ENCODE data around the gene TNS3. TPM values are rescaled to one million over a fixed set of nuclear protein-coding genes. Genes with fewer than 3 reads are reported as not detected.

Gene TNS3
- total RNA-seq, 1 donor from 2014 or later: 30.3 TPM

- DNase-seq (no peak), ATAC-seq (ENCODE audit: low read depth) (no peak)
- no peak overlapping the region for H3K4me3 Mint-ChIP-seq
- CTCF ChIA-PET: no interaction called here
- peaks cover 66% of the 10 kb centered on the region for H3K36me3 Mint-ChIP-seq (ENCODE audit: low read depth)
- H3K27ac Mint-ChIP-seq: no peak overlapping the region
- no peaks in the 10 kb centered on the region for H3K27me3 Mint-ChIP-seq
- no peaks in the 10 kb centered on the region for H3K4me1 Mint-ChIP-seq
- intact Hi-C loops (cut with micrococcal nuclease): no loop called here
- no peak for TF ChIP-seq CTCF (IDR thresholded peaks at IDR 0.05)
- no peaks in the 10 kb centered on the region for H3K9me3 Mint-ChIP-seq
- POLR2A ChIA-PET: no interaction called here
Measured at GRCh38 chr7:47430422-47430821, 151.5 kb downstream of the TNS3 start.

GRCh38 chr7:47428768-47429472 is 153.0 kb downstream of the TNS3 start:
- H3K36me3 Mint-ChIP-seq (ENCODE audit: low read depth): peaks cover 66% of the 10 kb centered on the region
- no peaks in the 10 kb centered on the region for H3K9me3 Mint-ChIP-seq
- H3K4me1 Mint-ChIP-seq: no peaks in the 10 kb centered on the region
- no peak overlapping the region for H3K4me3 Mint-ChIP-seq
- no peak overlapping the region for H3K27ac Mint-ChIP-seq
- no peak for ATAC-seq (ENCODE audit: low read depth)
- no peak for TF ChIP-seq CTCF (IDR thresholded peaks at IDR 0.05)
- DNase-seq: no peak
- intact Hi-C loops (cut with micrococcal nuclease): no loop called here
- POLR2A ChIA-PET: interaction anchor here (0.6 kb wide), 1 partner anchor 546 kb away, joined by 5 read pairs; no protein-coding TSS in a partner anchor
- no peaks in the 10 kb centered on the region for H3K27me3 Mint-ChIP-seq
- CTCF ChIA-PET: no interaction called here

DNA sequence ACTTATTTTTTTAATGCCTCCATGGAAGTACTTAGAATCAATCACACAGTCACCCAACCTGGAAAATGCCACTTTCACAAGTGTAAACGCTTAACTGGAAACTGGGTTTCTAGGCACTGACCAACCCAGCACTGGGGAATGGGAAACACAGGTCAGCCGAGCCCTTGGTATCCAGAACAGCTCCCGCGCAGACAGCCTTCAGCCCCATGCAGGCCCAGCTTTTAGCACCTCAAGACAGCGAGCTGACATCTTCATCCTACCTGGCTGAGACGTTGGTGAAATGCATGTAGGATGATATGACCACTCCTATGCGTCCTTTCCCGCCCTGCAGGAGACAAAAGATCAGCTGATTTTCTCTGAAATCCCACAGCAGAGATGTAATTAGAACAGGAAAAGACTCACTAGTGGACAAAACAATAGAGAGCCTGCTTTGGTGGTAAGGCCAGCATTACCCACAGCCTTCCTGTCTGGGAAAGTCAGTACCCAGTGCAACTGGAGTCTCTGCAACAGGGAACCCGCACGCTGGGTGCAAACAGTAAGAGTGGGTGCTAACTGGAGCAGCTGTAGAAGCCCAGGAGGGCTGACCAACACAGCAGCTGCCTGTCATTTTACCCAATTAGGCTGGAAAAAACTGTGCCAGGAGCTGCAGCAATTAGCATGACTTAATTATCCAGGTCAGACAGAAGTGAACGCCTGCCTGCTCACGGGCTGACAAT is 153.7 kb downstream of the TNS3 start:
- Mint-ChIP-seq H3K9me3 (no peaks in the 10 kb centered on the region), H3K4me3 (no peak overlapping the region), H3K36me3 (ENCODE audit: low read depth) (peaks cover 68% of the 10 kb centered on the region), H3K27me3 (no peaks in the 10 kb centered on the region), H3K27ac (no peak overlapping the region), H3K4me1 (no peaks in the 10 kb centered on the region)
- no peak for ATAC-seq (ENCODE audit: low read depth)
- TF ChIP-seq CTCF (IDR thresholded peaks at IDR 0.05): no peak
- CTCF ChIA-PET: no interaction called here
- POLR2A ChIA-PET: no interaction called here
- intact Hi-C loops (cut with micrococcal nuclease): no loop called here
- no peak for DNase-seq

- no peak for ATAC-seq (ENCODE audit: low read depth)
- H3K27ac Mint-ChIP-seq: no peak overlapping the region
- POLR2A ChIA-PET: no interaction called here
Measured at GRCh38 chr7:47427051-47427643, 154.8 kb downstream of the TNS3 start.

More at GRCh38 chr7:47427051-47427643, 154.8 kb downstream of the TNS3 start:
- TF ChIP-seq CTCF (IDR thresholded peaks at IDR 0.05): no peak
- CTCF ChIA-PET: no interaction called here
- H3K9me3 Mint-ChIP-seq: no peaks in the 10 kb centered on the region
- no peaks in the 10 kb centered on the region for H3K4me1 Mint-ChIP-seq
- DNase-seq: no peak
- no peaks in the 10 kb centered on the region for H3K27me3 Mint-ChIP-seq
- intact Hi-C loops (cut with micrococcal nuclease): no loop called here
- no peak overlapping the region for H3K4me3 Mint-ChIP-seq
- peaks cover 70% of the 10 kb centered on the region for H3K36me3 Mint-ChIP-seq (ENCODE audit: low read depth)

All from activated B cell treated with CpG ODN at 0.5 μM for 24 hours (primary cell).